Sigmoid colon (tissue), 7 donors: ENCODE results near the gene VSTM4. TPM values are rescaled to one million over a fixed set of nuclear protein-coding genes. Genes with fewer than 3 reads are reported as not detected.

Source experiments
- DNase-seq: peaks from one replicate; pipeline ENCODE4 v3.0.0-alpha.2; 2019
- H3K27ac ChIP-seq, 4 donors: fragments of 200-600 bp; sonication (generic); one replicate each; pipeline ENCODE4 v1.5.1; 2016 to 2019; ENCODE audit warnings: mild to moderate bottlenecking in 1 of 4
- H3K27me3 ChIP-seq, 3 donors: fragments of 200-600 bp; sonication (generic); one replicate each; pipeline ENCODE4 v1.5.1; 2019; ENCODE audit warnings: mild to moderate bottlenecking in 1 of 3
- H3K36me3 ChIP-seq, 4 donors: fragments of 200-600 bp; sonication (generic); one replicate each; pipeline ENCODE4 v1.5.1; 2016 to 2019
- H3K4me1 ChIP-seq, 4 donors: fragments of 200-600 bp; sonication (generic); one replicate each; pipeline ENCODE4 v1.5.1; 2017 to 2019
- H3K4me3 ChIP-seq, 4 donors: fragments of 200-600 bp; sonication (generic); one replicate each; pipeline ENCODE4 v1.5.1; 2017 to 2019; ENCODE audit warnings: mild to moderate bottlenecking in 2 of 4, moderate library complexity in 1 of 4
- H3K9me3 ChIP-seq, 4 donors: fragments of 200-600 bp in 3 of 4; sonication (generic) in 3 of 4; one replicate each; pipeline versions ENCODE4 v1.5.1 to v1.6.1; 2013 to 2019
- CTCF ChIP-seq, 4 experiments: fragments of 450-650 bp in 3 of 4; fragments of 200-600 bp in 1 of 4; IDR thresholded peaks; one replicate each; pipeline ENCODE4 v1.5.1; 2016 to 2019; ENCODE audit warnings: antibody characterized with exemption in 4 of 4, mild to moderate bottlenecking in 3 of 4, moderate library complexity in 2 of 4
- EP300 ChIP-seq, 4 donors: sonication (generic); formaldehyde crosslinking; IDR thresholded peaks; one replicate each; pipeline ENCODE4 v1.6.1; 2017; ENCODE audit warnings: antibody characterized with exemption in 4 of 4
- POLR2A ChIP-seq, 2 donors: fragments of 450-650 bp; IDR thresholded peaks; one replicate each; pipeline ENCODE4 v1.6.1; 2016; ENCODE audit warnings: antibody characterized with exemption in 2 of 2, mild to moderate bottlenecking in 2 of 2, moderate library complexity in 2 of 2
- POLR2AphosphoS5 ChIP-seq, 4 donors: sonication (generic); formaldehyde crosslinking; IDR thresholded peaks; one replicate each; pipeline ENCODE4 v1.6.1; 2017; ENCODE audit warnings: antibody characterized with exemption in 4 of 4
- WGBS, 2 donors: extraction: QIAGEN DNeasy Blood & Tissue Kit; methylation state at CpG; one replicate each; pipeline ENCODE4 v1.1.7; 2013; 5-methylcytosine and 5-hydroxymethylcytosine counted together
- intact Hi-C: fragments of 100-400 bp; cut with DNase I; formaldehyde crosslinking; loops from one replicate; pipeline ENCODE4 v1.15.1; 2023
- polyA plus RNA-seq, 3 donors: library from polyadenylated mRNA; stranded (reverse); fragments of 200-250 nt; gene quantifications; one replicate each; pipeline ENCODE4 v1.2.3, GENCODE V29; 2013
- total RNA-seq, 4 donors: library from RNA; depleted of rRNA; stranded (reverse); fragments of >200 nt; gene quantifications; one replicate each; pipeline ENCODE4 v1.1.0, GENCODE V29; 2016
- donor health status: healthy with polysubstance abuse.
- donor health status: Bipolar disorder and iron deficiency.
- donor health status: healthy.

Gene VSTM4
- total and polyA plus RNA-seq, 7 donors: 0.23 to 13.3 (median 9.5) TPM

- Histone ChIP-seq H3K4me1 (peaks cover 0 to 56% (median 37%) of the 10 kb centered on the region in 4 donors), H3K4me3 (no peak overlapping the region), H3K27ac (no peak overlapping the region), H3K36me3 (peaks cover 0 to 6% (median 0%) of the 10 kb centered on the region in 4 donors), H3K27me3 (no peaks in the 10 kb centered on the region), H3K9me3 (no peaks in the 10 kb centered on the region)
- TF ChIP-seq EP300 (IDR thresholded peaks at IDR 0.05) (no peak), POLR2A (IDR thresholded peaks at IDR 0.05) (no peak), CTCF (IDR thresholded peaks at IDR 0.05) (no peak), POLR2AphosphoS5 (IDR thresholded peaks at IDR 0.05) (no peak)
- DNase-seq: no peak
- intact Hi-C loops: loop anchor here (10.0 kb wide), 2 partner anchors 87 to 807 kb away; partner anchors contain the start of gene MAPK8
- 57 to 81% methylated on average over 3 of the region's 3 CpGs for WGBS, 2 donors
Observed at GRCh38 chr10:49112098-49112497, 3.2 kb downstream of the VSTM4 start.

GRCh38 chr10:49111320-49111698 is 4.0 kb downstream of the VSTM4 start:
- H3K4me1 ChIP-seq: peaks cover 0 to 63% (median 45%) of the 10 kb centered on the region in 4 donors
- intact Hi-C loops: loop anchor here (10.0 kb wide), 2 partner anchors 87 to 807 kb away; partner anchors contain the start of gene MAPK8
- DNase-seq: no peak
- H3K9me3 ChIP-seq: no peaks in the 10 kb centered on the region
- no peaks in the 10 kb centered on the region for H3K27me3 ChIP-seq
- no peak overlapping the region for H3K4me3 ChIP-seq
- TF ChIP-seq CTCF (IDR thresholded peaks at IDR 0.05): no peak
- no peak for TF ChIP-seq POLR2A (IDR thresholded peaks at IDR 0.05)
- TF ChIP-seq EP300 (IDR thresholded peaks at IDR 0.05): no peak
- TF ChIP-seq POLR2AphosphoS5 (IDR thresholded peaks at IDR 0.05): no peak
- no peak overlapping the region for H3K27ac ChIP-seq
- peaks cover 0 to 6% (median 0%) of the 10 kb centered on the region in 4 donors for H3K36me3 ChIP-seq
- WGBS, 2 donors: 62 to 68% methylated on average over 8 of the region's 8 CpGs

- DNase-seq: no peak
- H3K36me3 ChIP-seq: peaks cover 0 to 6% (median 0%) of the 10 kb centered on the region in 4 donors
- H3K4me1 ChIP-seq: peaks cover 0 to 65% (median 50%) of the 10 kb centered on the region in 4 donors
- no peak overlapping the region for H3K4me3 ChIP-seq
- 91 to 92% methylated on average over 4 of the region's 4 CpGs for WGBS, 2 donors
- intact Hi-C loops: loop anchor here (10.0 kb wide), 2 partner anchors 86 to 806 kb away; partner anchors contain the start of gene MAPK8
- no peaks in the 10 kb centered on the region for H3K27me3 ChIP-seq
- H3K27ac ChIP-seq: no peak overlapping the region
- H3K9me3 ChIP-seq: no peaks in the 10 kb centered on the region
- TF ChIP-seq POLR2AphosphoS5 (IDR thresholded peaks at IDR 0.05): no peak
- no peak for TF ChIP-seq CTCF (IDR thresholded peaks at IDR 0.05)
- no peak for TF ChIP-seq POLR2A (IDR thresholded peaks at IDR 0.05)
- no peak for TF ChIP-seq EP300 (IDR thresholded peaks at IDR 0.05)
Observed at GRCh38 chr10:49110684-49111319, 4.5 kb downstream of the VSTM4 start.

- peak overlapping the region in 2 of 4 donors; percentile 11 to 19 for H3K27ac ChIP-seq
- no peaks in the 10 kb centered on the region for H3K9me3 ChIP-seq
- DNase-seq: peak; percentile 87
- peaks cover 0 to 69% (median 58%) of the 10 kb centered on the region in 4 donors for H3K4me1 ChIP-seq
- WGBS, 2 donors: 44 to 64% methylated on average over 9 of the region's 9 CpGs
- peaks cover 0 to 6% (median 0%) of the 10 kb centered on the region in 4 donors for H3K36me3 ChIP-seq
- H3K4me3 ChIP-seq: no peak overlapping the region
- H3K27me3 ChIP-seq: no peaks in the 10 kb centered on the region
- TF ChIP-seq EP300 (IDR thresholded peaks at IDR 0.05): no peak
- TF ChIP-seq POLR2AphosphoS5 (IDR thresholded peaks at IDR 0.05): peak in 2 of 4 donors; percentile 12 to 23
- intact Hi-C loops: loop anchor here (10.0 kb wide), 2 partner anchors 85 to 805 kb away; partner anchors contain the start of gene MAPK8
Observed at GRCh38 chr10:49109669-49110340, 5.5 kb downstream of the VSTM4 start.

GRCh38 chr10:49108656-49109055 is 6.7 kb downstream of the VSTM4 start:
- TF ChIP-seq POLR2AphosphoS5 (IDR thresholded peaks at IDR 0.05) (no peak), POLR2A (IDR thresholded peaks at IDR 0.05) (no peak), EP300 (IDR thresholded peaks at IDR 0.05) (no peak), CTCF (IDR thresholded peaks at IDR 0.05) (no peak)
- peaks cover 0 to 6% (median 0%) of the 10 kb centered on the region in 4 donors for H3K36me3 ChIP-seq
- no peak for DNase-seq
- WGBS, 2 donors: 87 to 90% methylated on average over 7 of the region's 7 CpGs
- H3K27me3 ChIP-seq: no peaks in the 10 kb centered on the region
- no peak overlapping the region for H3K4me3 ChIP-seq
- no peak overlapping the region for H3K27ac ChIP-seq
- H3K4me1 ChIP-seq: peaks cover 0 to 59% (median 49%) of the 10 kb centered on the region in 4 donors
- H3K9me3 ChIP-seq: no peaks in the 10 kb centered on the region
- intact Hi-C loops: no loop called here
